K562 (cell line): ENCODE results near the gene MORC1. TPM values are rescaled to one million over a fixed set of nuclear protein-coding genes. Genes with fewer than 3 reads are reported as not detected.

Source experiments
- ATAC-seq: fragments of 200-7000 bp; cut with Tn5 transposase; 3 replicates; pipeline ENCODE4 v1.9.1; 2020; ENCODE audit warnings: moderate library complexity
- BruUV-seq: library from RNA; stranded (reverse); fragments of 400-500 nt; replicated peaks from 2 replicates; lab custom pipeline; 2021; lab: Mats Ljungman, UMichigan
- CTCF ChIA-PET: fragments of 300-600 bp; formaldehyde crosslinking; extraction: SDS; loops from one replicate; lab custom pipeline; 2021; ENCODE audit warnings: low intra/inter-chr PET ratio; lab: Yijun Ruan, JAX
- POLR2A ChIA-PET: fragments of 300-600, 350-650 bp; sonication (Branson Sonifier 250); formaldehyde crosslinking; extraction: SDS; loops from one replicate; lab custom pipeline; 2021; ENCODE audit warnings: antibody characterized with exemption, inconsistent platforms; lab: Yijun Ruan, JAX
- DNase-seq, 4 experiments: peaks; one replicate each; pipeline versions ENCODE4 v3.0.0 to v3.0.0-alpha.2; 2011 to 2018; ENCODE audit warnings: low spot score in 3 of 4, mixed read lengths in 3 of 4; ENCODE audit errors: extremely low read depth in 1 of 4
- FAIRE-seq: peaks from 2 replicates; lab custom pipeline; 2011; peaks lifted over from hg19 to GRCh38; lab: Jason Lieb, UNC
- H2AFZ ChIP-seq: 2 replicates; pipeline ENCODE4 v1.6.0; 2011; ENCODE audit warnings: low read depth, low read length, control low read depth, inconsistent platforms
- H3K27ac ChIP-seq: fragments of 200-600 bp; 3 replicates; pipeline ENCODE4 v1.8.0; 2011; ENCODE audit warnings: low read depth, mild to moderate bottlenecking, control low read depth, inconsistent platforms, low read length, moderate library complexity, mixed read lengths; ENCODE audit errors: extremely low read depth
- H3K27me3 ChIP-seq, 2 experiments: fragments of 300-600 bp in 1 of 2; 2 replicates in 1 of 2; 3 replicates in 1 of 2; pipeline versions ENCODE4 v1.6.0 to v1.8.0; 2011; ENCODE audit warnings: inconsistent platforms in 2 of 2, low read length in 2 of 2, mild to moderate bottlenecking in 1 of 2, mixed read lengths in 1 of 2, moderate library complexity in 1 of 2; ENCODE audit not compliant: control insufficient read depth in 2 of 2, insufficient read depth in 2 of 2
- H3K36me3 ChIP-seq: fragments of 300-600 bp; 3 replicates; pipeline ENCODE4 v1.8.0; 2011; ENCODE audit warnings: mild to moderate bottlenecking, low read length, inconsistent platforms; ENCODE audit not compliant: control insufficient read depth, insufficient read depth
- H3K4me1 ChIP-seq, 2 experiments: fragments of 200-600 bp in 1 of 2; replicated peaks in 1 of 2; 2 replicates in 1 of 2; 3 replicates in 1 of 2; pipeline versions ENCODE4 v1.5.1 to v1.8.0; 2011; ENCODE audit warnings: inconsistent platforms in 2 of 2, low read length in 2 of 2, mild to moderate bottlenecking in 1 of 2, mixed read lengths in 1 of 2, moderate library complexity in 1 of 2; ENCODE audit not compliant: control insufficient read depth in 2 of 2, insufficient read depth in 2 of 2
- H3K4me2 ChIP-seq: 2 replicates; pipeline ENCODE4 v1.6.1; 2011; ENCODE audit warnings: low read length, control low read depth, inconsistent platforms, mixed read lengths; ENCODE audit not compliant: insufficient read depth
- H3K4me3 ChIP-seq: fragments of 200-600 bp; sonication (generic), shearing (Covaris generic); 2 replicates; pipeline ENCODE4 v1.5.1; 2016; ENCODE audit warnings: control low read depth, inconsistent platforms
- H3K79me2 ChIP-seq: fragments of 200-600 bp; 3 replicates; pipeline ENCODE4 v1.8.0; 2011; ENCODE audit warnings: low read length, inconsistent platforms; ENCODE audit not compliant: control insufficient read depth, insufficient read depth
- H3K9ac ChIP-seq, 2 experiments: 2 replicates each; pipeline versions ENCODE4 v1.6.0 to v1.6.1; 2011; ENCODE audit warnings: low read depth in 2 of 2, low read length in 2 of 2, control low read depth in 1 of 2, inconsistent platforms in 1 of 2, mild to moderate bottlenecking in 1 of 2, mixed read lengths in 1 of 2; ENCODE audit not compliant: insufficient read depth in 1 of 2
- H3K9me1 ChIP-seq: one replicate; pipeline ENCODE4 v1.6.0; 2011; ENCODE audit warnings: inconsistent platforms, mild to moderate bottlenecking, low read length, moderate library complexity; ENCODE audit not compliant: control insufficient read depth, insufficient read depth
- H3K9me3 ChIP-seq: replicated peaks from 2 replicates; pipeline ENCODE4 v1.5.1; 2011; ENCODE audit warnings: low read depth, low read length, inconsistent platforms; ENCODE audit not compliant: control insufficient read depth, insufficient read depth
- H4K20me1 ChIP-seq: replicated peaks from 2 replicates; pipeline ENCODE4 v1.6.1; 2011; ENCODE audit warnings: low read length, inconsistent platforms, mixed read lengths; ENCODE audit not compliant: control insufficient read depth, insufficient read depth
- JUND ChIP-seq, 2 experiments: IDR thresholded peaks; 2 replicates in 1 of 2; 3 replicates in 1 of 2; pipeline ENCODE4 v1.6.1; 2011; ENCODE audit warnings: borderline replicate concordance in 2 of 2, low read depth in 2 of 2, low read length in 2 of 2, improper control_type of control experiment in 1 of 2, missing biosample characterization in 1 of 2, missing genetic modification characterization in 1 of 2, missing genetic modification reagents in 1 of 2
- NCOR1 ChIP-seq: fragments of 450-650 bp; IDR thresholded peaks from 2 replicates; pipeline ENCODE4 v1.6.1; 2016; ENCODE audit warnings: mild to moderate bottlenecking, moderate library complexity
- POLR2AphosphoS2 ChIP-seq: IDR thresholded peaks from 2 replicates; pipeline ENCODE4 v1.6.1; 2012; ENCODE audit warnings: low read length, improper control_type of control experiment
- RCOR1 ChIP-seq, 2 experiments: IDR thresholded peaks; 2 replicates each; pipeline ENCODE4 v1.6.1; 2012; ENCODE audit warnings: low read depth in 2 of 2, low read length in 2 of 2, borderline replicate concordance in 1 of 2, improper control_type of control experiment in 1 of 2
- SMARCB1 ChIP-seq: IDR thresholded peaks from 2 replicates; pipeline ENCODE4 v1.6.1; 2011; ENCODE audit warnings: improper control_type of control experiment, low read depth; ENCODE audit not compliant: insufficient read length
- TRIM24 ChIP-seq, 2 experiments: fragments of 450-650 bp; IDR thresholded peaks; 2 replicates each; pipeline ENCODE4 v1.6.1; 2016
- ZNF324 ChIP-seq: fragments of 250-450 bp; sonication (Bioruptor Pico); IDR thresholded peaks from 2 replicates; pipeline ENCODE4 v1.4.0; 2020; ENCODE audit warnings: mild to moderate bottlenecking
- WGBS: fragments of 100-300 bp; shearing (Covaris generic); methylation state at CpG from one replicate; pipeline ENCODE4 v1.1.6; 2016; ENCODE audit warnings: low coverage, mixed read lengths; ENCODE audit not compliant: insufficient coverage; ENCODE audit errors: missing lambda C conversion rate; 5-methylcytosine and 5-hydroxymethylcytosine counted together
- in situ Hi-C: fragments of 300-500 bp; cut with MboI; formaldehyde crosslinking; loops from 4 replicates; pipeline ENCODE4 v1.15.0; 2018; ENCODE audit warnings: inconsistent platforms, mixed read lengths
- intact Hi-C: fragments of 100-400 bp; cut with micrococcal nuclease; formaldehyde crosslinking; loops from 2 replicates; pipeline ENCODE4 v1.14.2; 2022
- polyA plus RNA-seq, 8 experiments: library from polyadenylated mRNA; depleted of rRNA in 4 of 8; stranded (reverse) in 5 of 8; unstranded in 3 of 8; fragments of >200 nt; fragmentation: Nextera tagmentation in 2 of 8; fragmentation: Illumina TruSeq in 1 of 8; extraction: Ambion mirVana in 2 of 8; extraction: Trizol in 1 of 8; gene quantifications; 2 replicates each; pipeline versions ENCODE4 v1.2.1 to v1.2.3, GENCODE V29; 2011 to 2014; ENCODE audit warnings: inconsistent platforms in 1 of 8, missing spikeins in 1 of 8
- total RNA-seq, 7 experiments: library from RNA; depleted of rRNA in 6 of 7; stranded (reverse); fragments of >200 nt in 6 of 7; fragmentation: Illumina TruSeq in 2 of 7; extraction: Trizol in 2 of 7; gene quantifications; 2 replicates each; pipeline versions ENCODE4 v1.2.1 to v1.2.3, GENCODE V29; 2011 to 2021; ENCODE audit warnings: low replicate concordance in 1 of 7
- TF ChIP-seq, protein P1 (sequence below): conservative IDR thresholded peaks from 2 replicates; pipeline ENCODE4 v1.6.1; 2011; ENCODE audit warnings: low read depth, mild to moderate bottlenecking, low read length; ENCODE audit not compliant: control insufficient read depth

Gene MORC1
- total and polyA plus RNA-seq, 9 of the 15 experiments (the other 6 are each of a cell fraction or from before 2014, with no cell fraction given): 0.08 to 0.41 (median 0.30) TPM; not detected in 1

DNA sequence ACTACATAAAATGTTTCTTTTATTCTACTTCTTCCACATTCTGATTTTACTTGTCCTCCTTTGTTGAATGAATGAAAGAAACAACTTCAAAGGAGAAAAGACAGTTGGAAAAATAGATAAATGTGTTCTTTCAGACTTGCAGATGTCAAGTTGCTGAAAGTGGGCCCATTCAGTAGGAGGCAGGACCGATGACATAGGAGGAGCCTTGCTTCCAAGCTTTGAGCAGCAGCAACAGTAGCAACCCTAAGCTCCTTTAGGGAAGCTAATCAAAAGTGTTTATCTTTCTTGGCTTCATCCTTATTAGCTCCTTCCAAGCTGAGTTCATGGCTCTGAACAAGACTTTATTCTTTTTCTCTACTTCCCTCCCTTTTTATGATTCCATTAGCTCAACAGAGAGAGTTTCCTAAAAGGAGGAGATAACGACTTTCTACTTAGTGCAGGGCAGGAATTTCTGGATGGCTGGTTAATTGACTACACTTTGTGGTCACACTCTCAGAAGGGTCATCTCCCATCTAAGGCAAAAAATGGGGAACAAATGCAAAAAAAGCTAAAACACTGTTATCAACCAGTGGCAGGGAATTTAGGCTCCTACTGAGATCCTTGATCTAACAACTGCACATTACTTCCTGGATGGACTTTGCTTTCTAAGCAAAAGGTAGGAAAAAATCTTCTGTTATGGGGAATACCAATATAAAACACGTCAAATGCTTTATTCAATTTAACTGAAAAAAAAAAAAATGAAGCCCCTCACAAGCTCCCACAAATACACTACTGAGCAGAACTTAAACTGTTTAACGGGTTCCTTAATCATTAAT lies 4.8 kb downstream of the MORC1 start:
- CTCF ChIA-PET: no interaction called here
- H3K27ac ChIP-seq: no peak overlapping the region

More for the DNA sequence above, 4.8 kb downstream of the MORC1 start:
- no peak for DNase-seq
- Histone ChIP-seq H3K36me3 (no peaks in the 10 kb centered on the region), H3K79me2 (no peaks in the 10 kb centered on the region), H3K9me3 (no peaks in the 10 kb centered on the region), H3K4me2 (no peak overlapping the region), H2AFZ (no peak overlapping the region), H3K9me1 (no peaks in the 10 kb centered on the region), H3K27me3 (no peaks in the 10 kb centered on the region), H3K4me3 (no peak overlapping the region), H4K20me1 (no peaks in the 10 kb centered on the region), H3K4me1 (peaks cover 0 to 4% of the 10 kb centered on the region in 2 experiments; a peak in 2 of 5 replicates), H3K9ac (no peak overlapping the region)
- POLR2A ChIA-PET: interaction anchor here (0.7 kb wide), 1 partner anchor 80 kb away, joined by 5 read pairs; no protein-coding TSS in a partner anchor
- intact Hi-C loops (no loop called here), in situ Hi-C loops (no loop called here)
- BruUV-seq: no TSS peak
- ATAC-seq: no peak
- FAIRE-seq: no peak
- WGBS: 3% methylated on average over 4 of the region's 4 CpGs
- TF ChIP-seq TRIM24 (IDR thresholded peaks at IDR 0.05) (no peak), RCOR1 (IDR thresholded peaks at IDR 0.05; ENCODE audit: borderline replicate concordance in 1 of 2, low read depth in 2 of 2, low read length in 2 of 2) (no peak), JUND (IDR thresholded peaks at IDR 0.05; ENCODE audit: borderline replicate concordance, low read depth, low read length) (no peak), JUND (tag; IDR thresholded peaks at IDR 0.05; ENCODE audit: borderline replicate concordance, low read depth, low read length) (no peak), ZNF324 (CRISPR knock-in tag) (no peak), SMARCB1 (no peak), NCOR1 (no peak), POLR2AphosphoS2 (no peak)
- TF ChIP-seq, protein P1, sequence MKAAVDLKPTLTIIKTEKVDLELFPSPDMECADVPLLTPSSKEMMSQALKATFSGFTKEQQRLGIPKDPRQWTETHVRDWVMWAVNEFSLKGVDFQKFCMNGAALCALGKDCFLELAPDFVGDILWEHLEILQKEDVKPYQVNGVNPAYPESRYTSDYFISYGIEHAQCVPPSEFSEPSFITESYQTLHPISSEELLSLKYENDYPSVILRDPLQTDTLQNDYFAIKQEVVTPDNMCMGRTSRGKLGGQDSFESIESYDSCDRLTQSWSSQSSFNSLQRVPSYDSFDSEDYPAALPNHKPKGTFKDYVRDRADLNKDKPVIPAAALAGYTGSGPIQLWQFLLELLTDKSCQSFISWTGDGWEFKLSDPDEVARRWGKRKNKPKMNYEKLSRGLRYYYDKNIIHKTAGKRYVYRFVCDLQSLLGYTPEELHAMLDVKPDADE: no peak
